GM21529 (cell line): ENCODE results near the gene C3orf33.
A peak's percentile ranks its signal among the peaks of the same experiment; 100 is the strongest.
"Not testable (repeated sequence)": the region's sequence is repeated elsewhere in the genome, so short reads cannot be mapped to it uniquely, and the experiment has no call there.

ENCODE experiments used
- ATAC-seq: cut with Tn5 transposase; IDR thresholded peaks from one replicate; pipeline ENCODE4 v1.9.1; 2021; ENCODE audit not compliant: unreplicated experiment

C3orf33 gene

GRCh38 chr3:155805802-155806618 is at the start of gene C3orf33:
TSS of gene C3orf33 (minus strand) at chr3:155806278. CDS start at chr3:155806252, 26 bp downstream.
- ATAC-seq: peak; percentile 97

- ATAC-seq: peak; percentile 93
These were observed 48.3 kb upstream of the C3orf33 start, which contains the start of gene SLC33A1 for GRCh38 chr3:155854141-155854940. TSS of gene SLC33A1 (minus strand) at chr3:155854427. CDS start at chr3:155853997, 430 bp downstream.

GRCh38 chr3:155853214-155854140 is 47.4 kb upstream of the C3orf33 start:
- peak; percentile 10 for ATAC-seq

GRCh38 chr3:155852341-155852740 is 46.3 kb upstream of the C3orf33 start:
- no peak for ATAC-seq

GRCh38 chr3:155849404-155849803 is 43.3 kb upstream of the C3orf33 start:
- not testable (repeated sequence) for ATAC-seq

GRCh38 chr3:155847993-155848392 is 41.9 kb upstream of the C3orf33 start:
- no peak for ATAC-seq

- ATAC-seq: no peak
These were observed 40.0 kb upstream of the C3orf33 start for GRCh38 chr3:155846119-155846518.

GRCh38 chr3:155843569-155843968 is 37.5 kb upstream of the C3orf33 start:
- ATAC-seq: peak; percentile 40

GRCh38 chr3:155835341-155836071 is 29.4 kb upstream of the C3orf33 start:
- no peak for ATAC-seq

GRCh38 chr3:155828490-155829098 is 22.5 kb upstream of the C3orf33 start:
- not testable (repeated sequence) for ATAC-seq

- ATAC-seq: no peak
These were observed 9.0 kb upstream of the C3orf33 start for GRCh38 chr3:155815030-155815545.

GRCh38 chr3:155813224-155813623 is 7.1 kb upstream of the C3orf33 start:
- ATAC-seq: not testable (repeated sequence)

- ATAC-seq: no peak
These were observed 3.1 kb upstream of the C3orf33 start for GRCh38 chr3:155809181-155809580.

- no peak for ATAC-seq
These were observed 1.7 kb upstream of the C3orf33 start for GRCh38 chr3:155807823-155808222.

GRCh38 chr3:155805204-155805801 is 775 bp downstream of the C3orf33 start:
- peak; percentile 28 for ATAC-seq

- no peak for ATAC-seq
These were observed 1.8 kb downstream of the C3orf33 start for GRCh38 chr3:155804323-155804722.

- ATAC-seq: no peak
These were observed 13.5 kb downstream of the C3orf33 start for GRCh38 chr3:155792532-155792931.

GRCh38 chr3:155791190-155791589 is 14.9 kb downstream of the C3orf33 start:
- ATAC-seq: no peak
